ENCODE measurements around the gene KCTD3.

GRCh38 chr1:215543806-215544205 lies 23.3 kb upstream of the KCTD3 start:
- TF ChIP-seq CTCF (IDR thresholded peaks at IDR 0.05) (no peak), EP300 (IDR thresholded peaks at IDR 0.05) (no peak)
